D341Med (cell line): ENCODE data around the gene LATS1.

ENCODE experiments used
- DNase-seq: peaks from one replicate; pipeline ENCODE4 v3.0.0; 2012; ENCODE audit warnings: low spot score

The LATS1 gene

DNA sequence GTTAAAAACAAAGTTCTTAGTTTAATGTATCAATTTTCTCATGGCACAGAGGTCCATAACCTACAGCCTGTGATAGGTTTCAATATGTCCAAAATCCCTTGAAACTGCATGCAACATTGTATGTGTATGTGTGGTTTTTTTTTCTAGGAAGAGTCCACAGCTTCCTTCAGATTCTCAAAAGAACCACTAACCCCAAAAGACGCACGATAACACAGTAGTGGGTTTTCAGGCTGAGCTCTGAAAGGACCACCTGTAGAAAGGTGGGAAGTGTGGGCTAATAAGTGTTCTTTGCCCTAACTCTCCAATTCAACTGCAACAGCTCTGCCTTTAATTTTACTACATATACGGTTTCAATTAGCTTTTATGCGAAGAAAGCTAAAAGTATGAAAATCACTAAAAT, 57.9 kb downstream of the LATS1 start:
- no peak for DNase-seq

DNA sequence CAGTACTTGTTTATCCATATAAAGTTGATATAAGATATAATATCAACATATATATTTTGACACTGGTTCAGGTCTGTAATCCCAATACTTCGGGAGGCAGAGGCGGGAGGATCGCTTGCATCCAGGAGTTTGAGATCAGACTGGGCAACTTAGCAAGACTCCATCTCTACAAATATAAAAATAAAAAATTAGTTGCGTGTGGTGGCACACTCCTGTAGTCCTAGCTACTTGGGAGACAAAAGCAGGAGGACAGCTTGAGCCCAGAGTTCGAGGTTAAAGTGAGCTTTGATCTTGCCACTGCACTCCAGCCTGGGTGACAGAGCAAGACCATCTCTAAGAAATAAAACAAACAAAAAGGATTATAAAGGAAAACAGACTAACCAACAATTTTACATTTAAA, 60.5 kb downstream of the LATS1 start:
- DNase-seq = no peak

DNA sequence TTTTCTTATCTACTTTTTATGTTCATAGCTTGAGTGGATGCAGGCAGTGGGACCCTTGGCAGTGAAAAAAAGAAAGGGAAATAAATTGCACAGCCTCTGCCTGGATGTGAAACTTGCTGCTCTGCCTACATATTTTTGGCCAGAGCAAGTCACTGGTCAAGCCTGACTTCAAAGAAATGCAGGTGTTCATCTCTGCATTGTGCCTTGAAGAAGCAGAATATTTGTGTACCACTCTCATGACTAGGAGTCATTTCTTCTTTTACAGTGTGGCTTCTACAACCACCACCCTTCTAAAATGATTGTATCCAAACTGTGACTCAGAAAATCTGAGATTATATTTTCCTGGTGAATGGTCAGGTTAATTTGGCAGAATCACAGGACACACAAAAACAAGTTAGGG, 66.8 kb downstream of the LATS1 start:
- no peak for DNase-seq

DNA sequence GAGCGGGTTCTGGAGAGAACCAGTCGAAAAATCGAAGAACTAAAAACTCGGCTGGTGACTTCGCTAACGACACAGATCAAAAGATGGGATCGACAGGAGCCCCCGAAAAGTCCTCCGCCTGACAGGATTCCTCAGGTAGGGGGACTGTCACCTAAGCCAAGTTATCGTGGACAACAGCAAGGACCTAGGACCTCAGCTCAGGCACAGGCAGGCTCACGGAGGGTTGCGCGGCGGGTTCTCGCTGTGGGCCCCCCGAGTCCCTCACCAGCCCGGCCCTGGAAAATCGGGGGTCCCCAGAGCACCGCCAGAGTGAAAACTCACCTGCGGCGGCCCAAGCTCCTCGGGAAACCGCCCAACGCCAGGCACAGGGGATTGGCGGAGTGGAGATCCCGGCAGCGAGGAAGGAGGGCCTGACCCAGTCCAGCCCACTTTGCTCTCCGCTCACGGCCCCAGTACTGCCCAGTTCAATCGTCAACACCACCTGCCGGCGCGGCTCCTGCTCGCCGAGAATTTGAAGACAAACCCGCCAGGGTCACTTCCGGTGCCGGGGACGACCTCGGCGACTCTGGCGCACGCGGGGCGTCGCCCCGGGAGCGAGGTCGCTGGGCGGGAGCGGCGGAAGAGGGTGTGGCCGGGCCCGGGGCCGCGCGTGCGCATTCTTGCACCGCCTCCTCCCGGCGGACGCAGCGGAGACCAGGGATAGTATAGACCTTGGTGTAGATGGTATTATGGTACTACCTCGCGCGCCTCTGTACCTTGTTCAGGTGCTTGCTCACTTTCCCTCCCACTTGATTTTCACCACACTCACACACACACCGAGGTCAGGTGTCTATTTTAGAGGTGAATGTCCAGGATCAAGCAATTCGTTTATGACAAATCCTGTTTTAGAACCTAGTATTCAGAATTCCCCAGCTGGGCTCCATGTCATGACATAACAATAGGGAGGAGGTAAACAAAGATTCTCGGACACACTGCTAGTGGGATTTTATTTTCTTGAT, 69.5 kb downstream of the LATS1 start, which contains the start of gene KATNA1:
Gene KATNA1, minus strand, starts transcription at position 567 of the 998 bp plus-strand sequence. CDS start 10,167 bp downstream, outside the sequence.
- DNase-seq = peak; percentile 99

DNA sequence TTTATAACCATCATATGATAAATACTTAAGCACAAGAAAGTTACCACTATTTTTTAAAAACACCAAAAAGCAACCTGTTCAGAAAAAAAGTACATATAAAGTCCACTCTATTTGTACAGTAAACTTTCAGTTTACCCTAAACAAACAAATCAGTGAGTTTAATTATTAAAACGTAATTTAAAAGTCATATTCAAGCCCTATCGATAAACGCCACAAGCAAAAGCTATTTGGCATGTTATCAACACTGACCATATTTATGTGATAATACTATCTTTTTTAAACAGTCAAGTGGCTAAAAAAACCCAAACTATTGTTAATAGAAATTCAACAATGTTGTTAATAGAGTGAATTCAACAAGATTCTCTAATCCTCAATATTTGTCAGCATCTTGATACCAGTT, 71.3 kb downstream of the LATS1 start:
- DNase-seq = no peak

DNA sequence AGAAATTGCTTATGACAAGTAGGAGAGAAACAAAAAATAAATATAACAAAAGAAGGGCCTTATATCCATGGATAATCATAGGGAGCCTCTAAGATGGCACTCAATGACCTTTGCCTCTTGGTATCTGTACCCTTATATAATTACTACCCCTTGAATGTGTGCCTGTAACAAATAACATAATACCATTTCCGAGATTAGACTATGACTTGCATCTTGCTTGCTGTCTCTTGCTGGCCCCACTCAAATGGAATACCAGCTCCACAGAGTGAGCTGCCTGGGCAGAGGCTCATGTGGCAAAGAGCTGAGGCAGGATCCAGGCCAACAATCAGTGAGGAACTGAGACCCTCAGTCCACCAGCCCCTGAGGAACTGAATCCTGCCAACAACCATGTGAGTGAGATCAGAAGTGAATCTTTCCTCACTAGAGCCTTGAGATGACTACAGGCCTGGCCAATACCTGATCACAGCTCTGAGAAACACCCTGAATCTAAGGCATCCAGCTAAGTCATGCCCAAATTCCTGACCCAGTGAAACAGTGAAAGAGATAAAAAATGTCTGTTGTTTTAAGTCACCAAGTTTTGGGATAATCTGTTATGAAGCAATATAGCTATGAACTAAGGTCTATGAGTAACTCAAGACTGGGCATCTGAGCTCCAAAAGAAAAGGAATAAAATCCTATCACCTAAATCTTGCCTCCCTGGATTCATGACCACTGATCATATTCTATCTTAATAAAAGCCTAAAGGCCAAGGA, 74.9 kb downstream of the LATS1 start:
- no peak for DNase-seq

DNA sequence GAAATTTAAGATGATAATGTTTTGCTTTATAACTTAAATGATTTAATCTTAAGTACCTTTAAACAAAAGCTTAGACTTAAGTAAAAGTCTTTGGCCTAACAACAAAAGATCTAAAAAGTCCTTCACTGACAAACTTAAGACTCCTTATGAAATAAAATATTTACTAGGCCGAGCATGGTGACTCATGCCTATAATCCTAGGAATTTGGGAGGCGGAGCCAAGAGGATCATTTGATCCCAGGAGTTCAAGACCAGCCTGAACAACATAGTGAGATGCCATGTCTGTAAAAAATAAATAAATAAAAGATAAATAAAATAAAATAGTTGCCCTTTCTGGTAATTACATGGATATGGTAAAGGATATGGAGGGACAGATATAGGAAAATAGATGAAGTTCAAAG, 81.8 kb downstream of the LATS1 start:
- no peak for DNase-seq

DNA sequence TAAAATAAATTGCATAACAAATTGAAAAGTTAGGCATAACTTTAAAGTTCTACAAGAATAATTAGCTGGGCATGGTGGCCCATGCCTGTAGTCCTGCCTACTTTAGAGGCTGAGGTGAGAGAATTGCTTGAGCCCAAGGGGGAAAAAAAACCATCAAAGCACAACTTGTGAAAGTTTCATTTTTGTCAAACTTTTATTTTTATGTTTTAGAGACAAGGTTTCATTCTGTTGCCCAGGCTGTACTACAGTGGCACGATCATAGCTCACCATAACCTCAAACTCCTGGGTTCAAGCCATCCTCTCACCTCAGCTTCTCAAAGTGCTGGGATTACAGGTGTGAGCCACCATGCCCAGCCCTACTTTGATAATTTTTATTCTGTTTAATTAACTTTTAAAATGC, 83.6 kb downstream of the LATS1 start:
- DNase-seq = no peak

DNA sequence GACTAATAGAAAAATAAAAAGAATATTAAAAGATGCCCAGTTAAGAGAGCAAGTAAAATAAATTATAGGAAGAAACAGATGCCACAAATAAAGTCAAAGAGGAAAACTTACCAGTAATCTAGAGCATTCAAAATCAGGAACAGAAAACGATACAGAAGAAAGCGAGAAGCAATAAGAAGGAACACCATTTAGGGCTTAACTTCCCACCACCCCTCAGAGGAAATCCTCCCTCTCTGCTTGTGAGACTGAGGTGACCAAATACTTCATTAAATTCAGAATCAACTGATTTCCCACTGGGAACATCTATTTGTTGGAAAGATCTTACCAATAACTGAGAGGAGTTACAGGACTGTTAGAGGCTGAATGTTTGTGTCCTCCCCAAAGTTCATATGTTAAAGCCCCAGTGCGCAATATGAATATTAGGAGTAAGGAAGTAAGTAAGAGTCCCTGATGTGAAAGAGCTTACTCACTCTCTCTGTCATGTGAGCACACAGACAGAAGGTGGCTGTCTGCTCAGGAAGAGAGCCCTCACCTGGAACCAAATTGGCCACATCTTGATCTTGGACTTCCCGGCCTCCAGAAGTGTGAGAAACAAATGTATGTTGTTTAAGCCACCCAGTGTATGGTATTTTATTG, 88.9 kb downstream of the LATS1 start:
- DNase-seq = no peak

DNA sequence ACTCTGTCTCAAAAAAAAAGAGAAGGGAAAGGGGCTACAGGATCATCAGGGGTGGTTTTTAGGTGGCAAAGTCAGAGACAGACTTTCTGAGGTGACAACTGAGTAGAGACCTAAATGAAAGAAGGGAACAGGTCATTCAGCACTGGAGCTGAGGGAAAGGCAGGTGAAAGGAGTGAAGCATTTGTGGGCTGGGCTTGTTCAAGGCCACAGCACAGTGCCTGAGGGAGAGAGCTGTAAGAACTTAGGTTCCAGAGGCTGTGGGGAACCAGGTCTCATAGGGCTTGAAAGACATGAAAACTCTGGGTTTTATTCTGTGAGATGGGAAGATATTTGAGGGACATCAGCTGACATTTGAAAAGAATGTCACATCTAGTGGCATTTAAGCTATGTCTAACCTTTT, 90.2 kb downstream of the LATS1 start:
- DNase-seq = no peak

DNA sequence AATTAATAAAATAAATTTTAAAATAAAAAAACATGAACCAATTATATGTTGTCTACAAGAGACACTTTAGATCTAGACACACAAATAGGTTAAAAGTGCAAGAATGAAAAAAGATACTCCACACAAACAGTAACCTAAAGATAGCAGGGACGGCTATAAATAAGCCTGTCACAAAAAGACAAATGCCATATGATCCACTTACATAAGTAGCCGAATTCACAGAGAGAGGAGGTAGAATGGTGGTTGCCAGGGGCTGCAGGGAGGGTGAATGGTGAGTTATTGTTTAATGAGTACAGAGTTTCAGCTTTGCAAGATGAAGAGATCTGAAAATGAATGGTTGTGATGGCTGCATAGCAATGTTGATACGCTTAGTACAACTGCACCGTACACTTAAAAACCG, 102.1 kb downstream of the LATS1 start:
- DNase-seq = no peak

DNA sequence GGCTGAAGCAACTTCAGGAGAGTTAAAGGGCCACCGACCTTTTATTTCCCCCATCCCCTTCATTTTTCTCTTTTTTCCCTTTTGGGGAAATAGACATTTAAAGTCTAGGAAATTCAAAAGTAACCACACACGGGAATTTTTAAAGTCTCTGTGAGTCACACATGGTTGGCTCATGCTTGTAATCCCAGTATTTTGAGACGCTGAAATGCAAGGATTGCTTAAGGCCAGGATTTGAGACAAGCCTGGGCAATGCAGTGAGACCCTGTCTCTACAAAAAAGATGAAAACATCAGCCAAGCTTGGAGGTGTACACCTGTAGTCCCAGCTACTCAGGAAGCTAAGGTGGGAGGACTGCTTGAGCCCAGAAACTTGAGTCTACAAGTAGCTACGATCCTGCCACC, 103.6 kb downstream of the LATS1 start:
- DNase-seq = no peak

DNA sequence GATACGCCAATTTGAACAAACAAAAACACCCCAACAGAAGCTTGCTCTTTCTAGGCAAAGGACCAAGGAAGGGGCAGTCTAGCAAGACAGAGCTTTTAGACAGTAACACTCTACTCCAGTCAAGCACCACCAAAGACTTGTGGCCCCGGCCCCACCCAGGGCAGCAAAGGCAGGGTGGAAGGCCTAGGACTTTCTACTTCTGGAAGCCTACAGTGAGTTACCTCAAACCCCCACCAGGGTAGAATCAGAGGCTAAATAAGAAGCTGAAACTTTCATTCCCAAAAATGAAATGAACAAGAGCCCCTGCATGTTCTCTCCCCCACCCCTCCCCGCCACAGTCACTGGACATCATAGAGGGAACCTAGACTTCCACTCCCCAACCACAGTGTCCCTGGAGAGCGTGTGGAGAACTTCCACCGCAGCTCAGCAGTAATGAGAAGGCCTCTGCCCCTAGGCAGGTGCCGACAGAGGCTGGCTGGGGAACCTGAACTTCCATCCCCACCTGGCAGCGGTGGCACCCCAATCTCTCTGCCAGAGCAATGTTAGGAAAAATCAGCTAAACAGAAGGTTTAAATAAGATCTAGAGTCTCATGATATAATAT, 109.4 kb downstream of the LATS1 start:
- no peak for DNase-seq
